NCI-H2107 (cell line): ENCODE measurements around the gene TMEM121B.

Source experiments
- DNase-seq: peaks from one replicate; lab custom pipeline; 2025; lab: John Stamatoyannopoulos, UW

The TMEM121B gene

DNA sequence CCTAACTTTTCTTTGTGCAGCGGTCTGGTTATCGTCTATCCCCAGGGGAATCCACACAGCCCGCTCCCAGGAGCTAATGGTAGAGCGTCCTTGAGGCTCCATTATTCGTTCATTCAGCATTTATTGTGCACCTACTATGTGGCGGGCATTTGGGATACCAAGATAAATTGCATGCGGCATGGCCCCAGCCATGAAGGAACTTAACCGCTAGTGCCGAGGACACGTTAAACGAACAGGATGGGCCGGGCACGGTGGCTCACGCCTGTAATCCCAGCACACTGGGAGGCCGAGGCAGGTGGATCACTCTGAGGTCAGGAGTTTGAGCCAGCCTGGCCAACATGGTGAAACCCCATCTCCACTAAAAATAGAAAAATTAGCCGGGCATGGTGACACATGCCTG, 11.2 kb downstream of the TMEM121B start:
- DNase-seq = no peak

DNA sequence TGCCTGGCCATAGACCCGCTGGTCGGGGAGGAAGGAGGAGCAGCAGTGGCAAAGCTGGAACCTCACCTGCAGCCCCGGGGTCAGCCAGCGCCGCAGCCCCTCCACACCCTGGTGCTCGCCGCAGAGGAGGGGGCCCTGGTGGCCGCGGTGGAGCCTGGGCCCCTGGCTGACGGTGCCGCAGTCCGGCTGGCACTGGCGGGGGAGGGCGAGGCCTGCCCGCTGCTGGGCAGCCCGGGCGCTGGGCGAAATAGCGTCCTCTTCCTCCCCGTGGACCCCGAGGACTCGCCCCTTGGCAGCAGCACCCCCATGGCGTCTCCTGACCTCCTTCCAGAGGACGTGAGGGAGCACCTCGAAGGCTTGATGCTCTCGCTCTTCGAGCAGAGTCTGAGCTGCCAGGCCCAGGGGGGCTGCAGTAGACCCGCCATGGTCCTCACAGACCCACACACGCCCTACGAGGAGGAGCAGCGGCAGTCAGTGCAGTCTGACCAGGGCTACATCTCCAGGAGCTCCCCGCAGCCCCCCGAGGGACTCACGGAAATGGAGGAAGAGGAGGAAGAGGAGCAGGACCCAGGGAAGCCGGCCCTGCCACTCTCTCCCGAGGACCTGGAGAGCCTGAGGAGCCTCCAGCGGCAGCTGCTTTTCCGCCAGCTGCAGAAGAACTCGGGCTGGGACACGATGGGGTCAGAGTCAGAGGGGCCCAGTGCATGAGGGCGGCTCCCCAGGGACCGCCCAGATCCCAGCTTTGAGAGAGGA, 11.9 kb downstream of the TMEM121B start:
- DNase-seq = no peak

DNA sequence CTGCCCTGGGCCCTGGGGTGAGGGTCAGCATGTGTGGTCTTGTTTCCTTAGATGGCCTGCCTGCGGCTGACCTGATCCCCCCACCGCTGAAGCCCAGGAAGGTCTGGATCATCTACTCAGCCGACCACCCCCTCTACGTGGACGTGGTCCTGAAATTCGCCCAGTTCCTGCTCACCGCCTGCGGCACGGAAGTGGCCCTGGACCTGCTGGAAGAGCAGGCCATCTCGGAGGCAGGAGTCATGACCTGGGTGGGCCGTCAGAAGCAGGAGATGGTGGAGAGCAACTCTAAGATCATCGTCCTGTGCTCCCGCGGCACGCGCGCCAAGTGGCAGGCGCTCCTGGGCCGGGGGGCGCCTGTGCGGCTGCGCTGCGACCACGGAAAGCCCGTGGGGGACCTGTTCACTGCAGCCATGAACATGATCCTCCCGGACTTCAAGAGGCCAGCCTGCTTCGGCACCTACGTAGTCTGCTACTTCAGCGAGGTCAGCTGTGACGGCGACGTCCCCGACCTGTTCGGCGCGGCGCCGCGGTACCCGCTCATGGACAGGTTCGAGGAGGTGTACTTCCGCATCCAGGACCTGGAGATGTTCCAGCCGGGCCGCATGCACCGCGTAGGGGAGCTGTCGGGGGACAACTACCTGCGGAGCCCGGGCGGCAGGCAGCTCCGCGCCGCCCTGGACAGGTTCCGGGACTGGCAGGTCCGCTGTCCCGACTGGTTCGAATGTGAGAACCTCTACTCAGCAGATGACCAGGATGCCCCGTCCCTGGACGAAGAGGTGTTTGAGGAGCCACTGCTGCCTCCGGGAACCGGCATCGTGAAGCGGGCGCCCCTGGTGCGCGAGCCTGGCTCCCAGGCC, 12.7 kb downstream of the TMEM121B start:
- no peak for DNase-seq

DNA sequence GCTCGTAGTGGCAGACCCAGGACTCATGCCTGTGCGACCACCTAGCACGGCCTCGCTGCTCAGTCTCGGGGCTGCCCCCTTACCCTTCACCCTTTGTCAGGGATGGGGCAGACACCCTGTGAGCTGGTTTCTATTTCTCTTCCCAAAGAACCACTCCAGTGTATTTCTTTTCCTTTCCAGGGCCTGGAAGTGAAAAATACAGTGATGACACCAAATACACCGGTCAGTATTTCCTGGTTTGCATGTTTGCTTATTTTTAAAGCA, 13.7 kb downstream of the TMEM121B start:
- DNase-seq = no peak

DNA sequence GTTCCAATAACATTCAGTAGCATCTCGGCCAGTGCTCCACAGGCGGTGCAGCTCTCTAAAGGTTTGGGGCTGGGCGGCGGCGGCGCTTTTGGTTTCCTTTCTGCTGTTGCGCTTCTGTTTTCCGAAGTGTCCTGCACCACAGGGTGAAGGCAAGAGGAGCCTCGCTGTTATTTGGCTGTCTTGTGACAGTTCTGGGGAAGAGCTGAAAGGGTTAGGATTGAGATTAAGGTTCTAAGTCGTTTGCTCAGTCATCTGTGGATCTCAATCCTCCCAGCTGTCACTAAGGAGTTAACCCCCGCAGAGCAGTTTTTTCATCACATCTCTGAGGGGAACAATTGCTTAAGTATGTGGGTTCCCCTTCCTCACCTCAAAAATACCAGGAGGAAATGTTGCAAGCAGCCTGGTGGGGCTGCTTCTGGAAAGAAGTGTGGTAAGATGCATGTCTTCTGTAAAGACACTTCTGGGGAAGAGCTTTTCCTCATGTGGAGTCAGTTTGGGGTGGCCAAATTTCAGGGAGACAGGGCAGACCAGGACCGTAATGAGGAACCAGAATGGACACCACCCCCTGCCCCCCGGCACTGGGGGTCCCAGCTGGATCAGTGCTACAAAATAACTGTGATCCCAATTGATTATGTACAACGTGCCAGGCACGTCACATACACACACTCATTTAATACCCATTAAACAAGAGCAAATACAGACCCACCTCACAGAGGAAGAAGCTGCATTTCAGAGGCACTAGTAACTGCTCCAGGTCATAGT, 14.2 kb downstream of the TMEM121B start:
- DNase-seq = no peak

DNA sequence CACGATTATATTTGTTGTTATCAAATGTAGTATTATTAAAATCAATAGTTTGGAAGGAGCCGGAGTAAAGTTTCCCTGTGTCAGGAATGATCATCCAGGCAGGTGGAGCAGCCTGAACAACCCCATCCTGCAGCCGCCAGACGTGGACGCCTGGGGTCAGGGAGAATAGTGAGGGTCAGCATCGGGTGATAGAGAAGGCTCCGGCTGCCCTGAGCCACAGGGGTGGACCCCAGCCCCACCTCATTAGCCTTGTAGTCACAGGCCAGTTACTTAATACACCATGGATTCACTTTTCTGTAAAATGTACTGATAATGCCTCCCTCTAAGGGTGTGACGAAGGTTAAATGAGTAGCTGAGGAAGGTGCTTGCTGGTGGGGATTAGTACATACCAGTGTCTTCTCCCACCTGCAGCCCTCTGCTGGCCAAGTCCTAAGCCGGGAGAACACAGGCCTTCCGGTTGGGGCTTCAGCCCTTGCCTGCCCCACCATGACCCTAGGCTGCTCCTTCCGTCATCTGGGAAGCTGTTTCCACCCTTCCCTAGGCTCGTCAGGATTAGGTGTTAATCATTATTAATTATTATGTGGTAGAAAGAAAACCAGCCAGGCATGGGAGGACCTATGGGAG, 14.9 kb downstream of the TMEM121B start:
- no peak for DNase-seq

DNA sequence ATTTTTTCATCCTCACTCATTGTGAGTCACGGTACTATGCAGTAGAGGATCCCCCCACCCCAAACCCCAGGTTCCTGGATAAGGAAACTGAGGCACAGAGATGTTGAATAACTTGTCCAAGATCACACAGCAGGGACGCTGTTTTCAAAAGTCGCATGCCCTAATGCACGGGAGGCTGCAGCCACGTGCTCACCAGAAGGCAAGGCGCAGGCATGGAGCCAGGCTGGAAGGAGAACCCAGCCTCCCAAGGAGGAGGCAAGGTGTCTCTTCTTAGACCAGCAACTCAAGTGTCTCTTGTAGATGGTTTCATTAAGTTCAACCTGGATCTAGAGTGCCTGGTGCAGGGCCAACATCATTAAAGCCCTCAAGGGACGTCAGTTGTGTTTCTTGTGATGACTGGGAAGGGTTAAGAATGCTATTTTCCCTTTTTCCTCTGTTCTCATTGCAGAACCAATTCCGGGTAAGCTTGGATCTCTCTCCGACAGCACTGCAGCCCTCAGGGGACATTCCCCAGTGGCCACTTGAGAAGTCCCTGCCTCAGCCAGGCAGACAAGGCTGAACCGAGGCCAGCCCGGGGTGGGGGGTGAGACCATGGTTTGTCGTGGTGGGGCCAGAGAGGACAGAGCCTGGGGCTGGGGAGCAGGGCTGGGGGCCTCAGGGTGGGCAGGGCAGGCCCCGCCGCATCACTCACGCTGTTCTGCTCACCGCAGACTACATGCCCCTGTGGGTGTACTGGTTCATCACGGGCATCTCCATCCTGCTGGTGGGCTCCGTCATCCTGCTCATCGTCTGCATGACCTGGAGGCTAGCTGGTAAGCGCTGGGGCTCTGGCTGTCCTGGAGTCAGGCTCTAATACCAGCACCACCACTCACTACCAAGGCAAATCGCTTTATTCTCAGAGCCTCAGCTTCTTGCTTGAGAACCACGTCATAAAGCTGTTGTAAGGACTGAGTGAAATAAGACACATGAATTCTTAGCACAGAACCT, 15.7 kb downstream of the TMEM121B start:
- DNase-seq = no peak

DNA sequence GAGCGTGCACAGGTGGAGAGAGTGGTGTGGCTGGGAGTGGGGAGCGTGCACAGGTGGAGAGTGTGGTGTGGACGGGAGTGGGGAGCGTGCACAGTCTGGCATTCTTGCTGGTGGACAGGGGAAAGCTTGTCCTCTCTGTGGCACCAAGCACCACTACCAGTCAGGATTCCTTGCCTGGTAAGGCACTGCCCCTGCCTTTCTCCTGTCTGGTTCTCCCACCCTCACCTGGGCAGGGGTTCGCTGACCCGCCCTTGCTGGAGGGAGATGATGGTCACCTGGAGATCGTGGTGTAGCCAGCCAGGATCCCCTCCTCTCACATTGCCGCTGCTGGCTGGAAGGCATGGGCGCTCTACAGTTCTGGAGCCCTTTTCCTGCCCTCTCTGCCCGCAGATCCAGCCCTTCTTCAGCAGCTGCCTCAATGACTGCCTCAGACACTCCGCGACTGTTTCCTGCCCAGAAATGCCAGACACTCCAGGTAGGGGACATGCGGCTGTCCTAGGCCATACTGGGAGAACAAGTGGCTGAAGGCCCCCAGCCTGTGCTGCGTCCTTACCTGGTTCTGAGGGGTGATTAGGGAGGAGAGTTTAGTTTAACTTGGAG, 16.7 kb downstream of the TMEM121B start:
- DNase-seq = no peak

DNA sequence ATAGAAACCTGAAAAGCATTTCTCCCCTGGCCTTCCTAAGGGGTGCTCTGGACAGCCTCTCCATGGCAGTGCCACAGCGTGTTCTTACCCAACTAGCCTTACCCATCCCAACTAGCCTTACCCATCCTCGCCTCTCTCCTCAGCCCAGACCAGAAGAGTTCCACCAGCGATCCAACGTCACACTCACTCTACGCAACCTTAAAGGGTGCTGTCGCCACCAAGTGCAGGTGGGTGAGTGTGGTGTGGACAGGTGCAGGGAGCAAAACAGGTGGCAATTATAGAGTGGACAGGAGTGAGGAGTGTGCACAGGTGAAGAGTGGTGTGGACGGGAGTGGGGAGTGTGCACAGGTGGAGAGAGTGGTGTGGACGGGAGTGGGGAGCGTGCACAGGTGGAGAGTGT, 17.8 kb downstream of the TMEM121B start:
- no peak for DNase-seq

DNA sequence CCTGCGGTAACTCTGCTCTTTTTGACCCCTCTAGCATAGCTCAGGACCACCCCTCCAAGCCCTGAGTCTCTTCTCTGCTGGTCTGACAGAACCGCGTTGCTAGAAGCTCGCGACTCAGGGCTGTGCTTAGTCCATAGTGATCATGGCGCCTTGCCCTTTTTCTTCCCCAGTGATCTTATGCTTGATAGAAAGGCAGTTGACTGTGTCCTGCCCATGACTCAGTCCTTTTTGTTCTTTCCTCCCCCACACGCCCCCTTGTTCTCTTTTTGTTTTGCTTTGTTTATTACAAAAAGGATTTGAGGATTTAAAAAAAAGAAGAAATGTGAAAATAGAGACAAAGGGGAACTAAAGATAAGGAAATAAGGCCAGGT, 18.9 kb downstream of the TMEM121B start:
- DNase-seq = no peak

DNA sequence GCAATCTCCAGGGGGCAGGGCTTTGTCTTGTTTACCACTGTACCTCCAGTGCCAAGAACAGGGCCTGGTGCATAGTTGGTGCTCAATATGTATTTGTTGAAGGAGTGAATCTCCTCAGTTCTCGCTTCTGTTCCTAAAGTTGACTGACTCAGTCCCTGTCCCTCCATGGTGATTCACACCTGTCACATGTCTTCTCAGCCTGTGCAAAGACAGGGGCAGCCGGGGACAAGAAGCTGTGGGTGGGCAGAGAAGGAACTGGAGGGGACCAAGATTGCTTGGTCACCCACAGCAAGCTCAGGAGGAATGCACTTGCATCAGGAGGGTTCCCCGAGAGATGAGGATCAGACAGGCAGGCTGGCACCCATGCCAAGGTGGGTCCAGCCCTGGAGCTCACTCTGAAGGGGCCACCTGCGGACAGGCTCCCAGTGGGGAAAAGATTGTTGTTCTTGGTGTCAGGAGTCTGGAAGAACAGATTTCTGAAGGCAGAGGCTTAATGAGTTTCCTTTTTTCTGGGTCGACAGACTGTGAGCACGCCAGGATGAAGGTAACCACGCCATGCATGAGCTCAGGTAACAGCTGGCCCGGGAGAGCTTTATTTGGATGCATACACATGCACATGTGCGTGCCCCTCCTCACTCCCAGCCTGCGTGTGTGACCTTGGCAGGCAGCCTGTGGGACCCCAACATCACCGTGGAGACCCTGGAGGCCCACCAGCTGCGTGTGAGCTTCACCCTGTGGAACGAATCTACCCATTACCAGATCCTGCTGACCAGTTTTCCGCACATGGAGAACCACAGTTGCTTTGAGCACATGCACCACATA, 19.5 kb downstream of the TMEM121B start:
- DNase-seq = no peak

DNA sequence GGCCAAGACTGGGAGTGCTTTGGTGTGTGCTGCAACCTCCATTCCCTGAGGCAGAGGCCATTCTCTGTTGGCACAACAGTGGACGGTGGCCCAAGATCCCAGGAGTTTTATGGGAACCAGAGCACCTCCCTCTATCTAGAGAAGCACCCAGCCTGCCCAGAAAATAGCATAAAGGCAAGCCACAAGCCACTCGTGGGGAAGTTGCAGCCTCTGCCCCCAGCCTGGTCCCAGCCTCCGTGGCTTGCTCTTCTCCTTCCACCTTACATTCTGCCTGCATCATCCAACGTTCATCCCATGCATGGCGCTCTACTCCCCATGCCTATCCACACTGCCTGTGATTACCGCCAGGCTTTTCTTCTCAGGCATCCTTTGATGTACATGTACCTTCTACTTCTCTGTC, 20.5 kb downstream of the TMEM121B start:
- DNase-seq = no peak

DNA sequence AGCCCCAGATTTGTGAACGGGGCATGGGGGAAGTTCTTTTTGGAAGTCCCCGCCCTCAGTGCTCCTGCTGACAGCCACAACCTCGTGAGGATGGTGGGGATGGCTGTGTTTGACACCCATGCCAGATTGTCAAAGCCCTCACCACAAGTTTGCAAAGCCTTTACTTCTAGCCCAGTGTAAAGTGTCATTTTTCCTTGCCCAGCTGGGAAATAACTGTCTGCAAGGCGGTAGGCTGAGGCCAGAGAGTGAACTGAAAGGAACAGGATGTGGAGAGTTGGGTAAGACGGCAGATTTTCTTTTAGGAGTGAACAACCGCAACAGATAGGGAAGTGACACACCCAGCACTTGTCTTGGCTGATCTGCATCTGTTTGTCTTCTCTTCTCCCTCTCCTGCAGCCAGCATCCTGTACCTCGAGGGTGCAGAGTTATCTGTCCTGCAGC, 22.8 kb downstream of the TMEM121B start:
- DNase-seq = no peak

DNA sequence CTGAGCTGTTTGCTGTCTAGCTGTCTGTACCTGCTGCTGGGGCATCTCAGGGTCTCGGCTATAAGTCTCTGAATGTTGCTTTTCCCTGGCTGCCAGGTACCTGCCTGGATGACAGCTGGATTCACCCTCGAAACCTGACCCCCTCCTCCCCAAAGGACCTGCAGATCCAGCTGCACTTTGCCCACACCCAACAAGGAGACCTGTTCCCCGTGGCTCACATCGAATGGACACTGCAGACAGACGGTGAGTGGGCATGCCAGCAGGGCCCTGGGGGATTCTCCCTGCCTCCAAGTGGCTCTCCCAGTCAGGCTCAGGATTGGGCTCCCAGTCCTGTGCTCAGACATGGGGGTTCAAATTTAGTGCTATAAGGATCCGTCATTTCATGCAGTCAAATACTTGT, 23.5 kb downstream of the TMEM121B start:
- DNase-seq = no peak

DNA sequence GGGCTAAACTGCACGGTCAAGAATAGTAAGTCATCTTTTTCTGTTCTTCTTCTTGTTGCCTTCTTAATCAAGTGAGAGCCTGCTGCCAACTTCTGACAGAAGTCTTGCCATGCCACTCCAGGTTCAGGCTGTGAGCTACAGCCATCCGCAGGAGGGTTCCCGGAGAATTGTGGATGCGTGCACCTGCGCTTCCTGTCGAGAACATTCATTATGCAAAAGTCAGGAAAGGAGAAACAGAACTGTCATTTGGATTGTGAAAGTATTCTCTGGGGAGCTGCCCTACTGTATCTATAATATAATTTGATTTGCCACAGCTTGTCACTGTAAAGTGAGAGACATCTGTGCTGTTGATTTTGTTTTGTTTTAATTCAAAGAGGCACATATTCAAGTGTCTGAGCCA, 24.1 kb downstream of the TMEM121B start:
- no peak for DNase-seq

DNA sequence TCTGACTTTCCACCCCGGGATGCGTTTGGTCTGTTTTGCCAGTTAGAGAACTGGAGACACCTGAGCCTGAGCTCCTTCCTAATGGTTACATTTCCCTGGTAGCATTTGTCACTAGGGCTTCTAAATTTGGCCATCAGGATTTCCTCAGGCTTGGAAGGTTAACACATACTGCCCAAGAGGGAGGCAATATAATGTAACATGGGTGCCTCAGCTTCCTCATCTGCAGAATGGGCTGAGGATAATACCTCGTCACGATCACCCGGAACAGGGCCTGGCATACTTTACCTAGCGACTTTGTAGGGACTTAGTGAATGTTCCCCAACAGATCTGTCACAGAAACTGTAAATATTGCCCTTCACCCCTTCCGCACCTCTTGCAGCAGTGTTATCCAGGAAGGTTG, 25.1 kb downstream of the TMEM121B start:
- no peak for DNase-seq

DNA sequence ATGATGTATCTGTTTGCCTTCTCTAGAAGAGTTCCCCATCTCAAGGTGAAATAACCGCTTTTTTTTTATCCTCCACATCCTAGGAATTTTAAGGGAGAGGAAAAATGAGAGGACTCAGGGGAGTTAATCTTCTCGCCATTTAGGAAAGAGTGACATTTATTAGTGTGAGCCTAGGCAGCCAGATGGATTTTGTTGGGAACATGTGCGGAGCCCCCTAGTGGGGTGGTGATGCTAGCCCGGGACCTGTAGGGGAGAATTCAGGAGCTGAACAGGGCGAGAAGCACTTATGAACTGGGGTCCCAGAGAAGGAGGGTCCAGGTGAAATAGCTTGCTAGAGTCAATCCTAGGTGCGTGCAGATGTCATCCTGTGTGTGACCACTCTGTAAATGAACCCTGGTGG, 25.6 kb downstream of the TMEM121B start:
- DNase-seq = no peak

DNA sequence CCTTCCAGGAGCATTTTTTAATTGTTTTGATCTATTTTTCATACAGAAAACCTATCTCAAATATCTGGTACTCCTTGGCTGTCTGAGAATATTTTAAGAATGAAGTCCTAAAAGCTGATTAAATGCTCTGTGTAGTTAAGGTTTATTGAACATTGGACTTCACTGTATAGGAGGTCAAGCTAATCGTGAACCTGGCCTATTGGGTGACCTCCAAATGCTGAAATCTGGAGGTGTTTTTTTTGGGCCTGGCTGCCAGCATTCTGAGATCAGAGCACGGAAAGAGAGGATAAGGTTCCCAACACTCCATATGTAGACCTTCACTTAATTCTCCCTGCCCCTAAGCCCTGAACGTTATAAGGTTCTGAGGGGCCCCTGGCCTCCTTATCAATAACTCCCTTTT, 28.1 kb downstream of the TMEM121B start:
- DNase-seq = no peak

DNA sequence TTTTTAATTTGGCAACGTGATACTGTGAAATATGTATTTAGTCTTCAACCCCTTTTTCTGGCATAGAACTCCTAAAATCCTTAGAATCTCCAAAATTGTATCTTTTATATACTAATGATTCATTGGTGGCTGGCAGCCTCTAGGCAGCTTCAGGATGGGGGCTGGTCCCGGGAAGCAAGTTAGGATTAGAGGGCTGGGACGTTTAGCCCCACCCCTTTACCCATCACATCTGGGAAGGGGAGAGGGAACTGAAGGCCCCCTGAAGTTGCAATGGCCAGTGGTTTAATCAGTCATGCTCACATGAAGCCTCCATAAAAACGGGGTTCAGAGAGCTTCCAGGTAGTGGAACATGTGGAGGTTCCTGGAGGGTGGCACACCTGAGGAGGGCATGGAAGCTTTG, 29.3 kb downstream of the TMEM121B start:
- DNase-seq = no peak

DNA sequence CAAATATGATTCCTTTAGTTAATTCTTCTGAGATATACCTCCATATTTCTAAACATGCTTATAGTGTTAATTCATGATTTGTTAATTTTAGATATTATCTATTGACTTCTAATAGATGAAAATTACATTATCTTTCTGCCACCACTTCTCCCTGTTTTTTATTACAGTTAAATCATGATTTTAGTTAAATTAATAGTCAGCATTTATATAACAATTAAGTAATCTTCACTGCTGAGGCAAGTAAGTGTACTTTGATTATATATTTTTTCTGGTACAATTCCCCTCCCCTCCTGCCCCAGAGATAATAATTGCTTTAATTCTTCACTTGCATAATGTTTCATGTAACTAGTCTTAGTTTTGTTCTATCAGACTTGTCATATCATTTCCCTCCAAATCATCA, 30.6 kb downstream of the TMEM121B start:
- DNase-seq = no peak
